Gastroesophageal sphincter (tissue), 4 donors: ENCODE measurements around the gene OSGIN1. TPM values are rescaled to one million over a fixed set of nuclear protein-coding genes. Genes with fewer than 3 reads are reported as not detected.

Experiments used
- ATAC-seq: fragments of 150-250 bp; one replicate; pipeline ENCODE4 v1.9.1; 2016; ENCODE audit warnings: mild to moderate bottlenecking, moderate library complexity
- H3K27ac ChIP-seq, 4 donors: fragments of 200-600 bp; sonication (generic) in 3 of 4; 1 replicate in 3 of 4; 2 replicates in 1 of 4; pipeline ENCODE4 v1.5.1; 2016 to 2019
- H3K27me3 ChIP-seq: fragments of 200-600 bp; sonication (generic); one replicate; pipeline ENCODE4 v1.5.1; 2019
- H3K36me3 ChIP-seq, 2 donors: fragments of 200-600 bp; sonication (generic); one replicate each; pipeline ENCODE4 v1.5.1; 2019; ENCODE audit warnings: control low read depth in 1 of 2
- H3K4me1 ChIP-seq, 3 donors: fragments of 200-600 bp; sonication (generic); 1 replicate in 2 of 3; 2 replicates in 1 of 3; pipeline ENCODE4 v1.5.1; 2016 to 2019; ENCODE audit warnings: control low read depth in 2 of 3
- H3K4me3 ChIP-seq, 2 donors: fragments of 200-600 bp; sonication (generic); one replicate each; pipeline ENCODE4 v1.5.1; 2019; ENCODE audit warnings: mild to moderate bottlenecking in 1 of 2, moderate library complexity in 1 of 2
- H3K9me3 ChIP-seq, 3 donors: fragments of 200-600 bp; sonication (generic); one replicate each; pipeline ENCODE4 v1.5.1; 2017 to 2019; ENCODE audit warnings: control low read depth in 2 of 3
- EP300 ChIP-seq: sonication (generic); formaldehyde crosslinking; IDR thresholded peaks from one replicate; pipeline ENCODE4 v1.6.1; 2017; ENCODE audit warnings: antibody characterized with exemption, mild to moderate bottlenecking
- POLR2A ChIP-seq, 2 donors: fragments of 450-650 bp; IDR thresholded peaks; one replicate each; pipeline ENCODE4 v1.6.1; 2017; ENCODE audit warnings: antibody characterized with exemption in 2 of 2, mild to moderate bottlenecking in 2 of 2, moderate library complexity in 1 of 2
- POLR2AphosphoS5 ChIP-seq: sonication (generic); formaldehyde crosslinking; IDR thresholded peaks from one replicate; pipeline ENCODE4 v1.6.1; 2017; ENCODE audit warnings: antibody characterized with exemption
- WGBS, 2 donors: methylation state at CpG; one replicate each; pipeline ENCODE4 v1.1.5; 2018; ENCODE audit warnings: low coverage in 1 of 2; 5-methylcytosine and 5-hydroxymethylcytosine counted together
- total RNA-seq, 4 donors: library from RNA; depleted of rRNA; stranded (reverse); fragments of >200 nt; gene quantifications; one replicate each; pipeline ENCODE4 v1.1.0, GENCODE V29; 2016
- TF ChIP-seq, protein P1 (sequence below), 4 experiments: fragments of 200-600 bp in 2 of 4; fragments of 450-650 bp in 2 of 4; sonication (generic) in 1 of 4; IDR thresholded peaks; one replicate each; pipeline ENCODE4 v1.5.1; 2017 to 2019; ENCODE audit warnings: antibody characterized with exemption in 4 of 4, mild to moderate bottlenecking in 2 of 4, moderate library complexity in 2 of 4

OSGIN1 gene
- total RNA-seq, 4 donors from 2014 or later, result 7.9 to 12.5 (median 9.4) TPM

- peaks cover 0 to 44% of the 10 kb centered on the region in 2 donors for H3K36me3 ChIP-seq
- H3K4me1 ChIP-seq, result peaks cover 0 to 14% (median 2%) of the 10 kb centered on the region in 3 donors
- no peaks in the 10 kb centered on the region for H3K27me3 ChIP-seq
- no peak for TF ChIP-seq POLR2AphosphoS5
- TF ChIP-seq, protein P1, sequence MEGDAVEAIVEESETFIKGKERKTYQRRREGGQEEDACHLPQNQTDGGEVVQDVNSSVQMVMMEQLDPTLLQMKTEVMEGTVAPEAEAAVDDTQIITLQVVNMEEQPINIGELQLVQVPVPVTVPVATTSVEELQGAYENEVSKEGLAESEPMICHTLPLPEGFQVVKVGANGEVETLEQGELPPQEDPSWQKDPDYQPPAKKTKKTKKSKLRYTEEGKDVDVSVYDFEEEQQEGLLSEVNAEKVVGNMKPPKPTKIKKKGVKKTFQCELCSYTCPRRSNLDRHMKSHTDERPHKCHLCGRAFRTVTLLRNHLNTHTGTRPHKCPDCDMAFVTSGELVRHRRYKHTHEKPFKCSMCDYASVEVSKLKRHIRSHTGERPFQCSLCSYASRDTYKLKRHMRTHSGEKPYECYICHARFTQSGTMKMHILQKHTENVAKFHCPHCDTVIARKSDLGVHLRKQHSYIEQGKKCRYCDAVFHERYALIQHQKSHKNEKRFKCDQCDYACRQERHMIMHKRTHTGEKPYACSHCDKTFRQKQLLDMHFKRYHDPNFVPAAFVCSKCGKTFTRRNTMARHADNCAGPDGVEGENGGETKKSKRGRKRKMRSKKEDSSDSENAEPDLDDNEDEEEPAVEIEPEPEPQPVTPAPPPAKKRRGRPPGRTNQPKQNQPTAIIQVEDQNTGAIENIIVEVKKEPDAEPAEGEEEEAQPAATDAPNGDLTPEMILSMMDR (IDR thresholded peaks at IDR 0.05), result no peak
- no peak for TF ChIP-seq POLR2A (IDR thresholded peaks at IDR 0.05)
- TF ChIP-seq EP300, result no peak
- no peak overlapping the region for H3K4me3 ChIP-seq
- WGBS, 2 donors, result 62 to 65% methylated on average over 8 to 9 of the region's 17 CpGs
- no peak overlapping the region for H3K27ac ChIP-seq
- no peak for ATAC-seq
- no peaks in the 10 kb centered on the region for H3K9me3 ChIP-seq
These were observed 23.1 kb upstream of the OSGIN1 start for GRCh38 chr16:83929811-83930555.

DNA sequence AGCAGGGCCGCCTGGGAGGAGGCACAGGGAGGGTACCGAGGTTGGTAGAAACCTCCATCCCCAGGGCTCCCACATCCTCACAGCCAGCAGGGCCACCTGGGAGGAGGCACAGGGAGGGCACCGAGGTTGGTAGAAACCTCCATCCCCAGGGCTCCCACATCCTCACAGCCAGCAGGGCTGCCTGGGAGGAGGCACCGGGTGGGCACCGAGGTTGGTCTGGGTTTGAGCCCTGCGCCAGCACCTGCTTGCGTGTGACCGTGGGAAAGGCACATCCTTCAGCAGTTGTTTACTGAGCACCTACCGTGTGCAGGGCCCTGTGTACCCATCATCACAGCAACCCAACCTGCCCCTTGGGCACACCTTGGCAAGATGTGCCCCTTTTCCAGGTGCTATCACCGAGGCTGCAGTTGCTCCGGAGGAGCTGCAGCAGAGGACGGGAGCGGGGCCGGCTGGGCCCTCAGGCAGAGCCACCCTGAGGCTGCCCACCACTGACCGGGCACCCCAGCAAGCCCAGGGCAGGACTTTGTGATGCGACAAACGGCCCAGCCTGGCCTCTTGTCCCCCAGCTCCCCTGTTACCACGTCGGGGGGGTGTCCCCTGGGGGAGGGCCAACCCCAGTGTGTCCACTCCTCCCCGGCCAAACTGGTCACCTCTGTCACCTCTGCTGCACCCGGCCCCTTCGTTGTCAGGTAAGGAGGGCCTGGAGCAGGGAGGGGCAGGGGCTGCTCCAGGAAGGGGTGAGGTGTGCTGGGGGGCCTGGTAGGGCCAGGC is 22.1 kb upstream of the OSGIN1 start:
- Histone ChIP-seq H3K4me1 (peaks cover 0 to 13% (median 2%) of the 10 kb centered on the region in 3 donors), H3K27ac (no peak overlapping the region), H3K27me3 (no peaks in the 10 kb centered on the region), H3K36me3 (peaks cover 0 to 36% of the 10 kb centered on the region in 2 donors), H3K9me3 (no peaks in the 10 kb centered on the region), H3K4me3 (no peak overlapping the region)
- ATAC-seq, result no peak
- WGBS, 2 donors, result no CpG with 5 or more reads among the region's 22 CpGs
- TF ChIP-seq EP300 (no peak), POLR2AphosphoS5 (no peak), POLR2A (IDR thresholded peaks at IDR 0.05) (no peak)
- TF ChIP-seq, protein P1 (IDR thresholded peaks at IDR 0.05), result no peak

- peaks cover 0 to 6% (median 0%) of the 10 kb centered on the region in 3 donors for H3K4me1 ChIP-seq
- H3K36me3 ChIP-seq, result peaks cover 0 to 36% of the 10 kb centered on the region in 2 donors
- TF ChIP-seq POLR2A (IDR thresholded peaks at IDR 0.05), result no peak
- no peak for TF ChIP-seq EP300
- TF ChIP-seq, protein P1 (IDR thresholded peaks at IDR 0.05), result no peak
- TF ChIP-seq POLR2AphosphoS5, result no peak
- no peaks in the 10 kb centered on the region for H3K27me3 ChIP-seq
- no CpG with 5 or more reads among the region's 17 CpGs for WGBS, 2 donors
- H3K27ac ChIP-seq, result no peak overlapping the region
- H3K9me3 ChIP-seq, result no peaks in the 10 kb centered on the region
- no peak for ATAC-seq
- H3K4me3 ChIP-seq, result no peak overlapping the region
These were observed 21.5 kb upstream of the OSGIN1 start for GRCh38 chr16:83931556-83931955.

- no peak for TF ChIP-seq EP300
- TF ChIP-seq, protein P1 (IDR thresholded peaks at IDR 0.05), result no peak
- TF ChIP-seq POLR2AphosphoS5, result no peak
- no peak for TF ChIP-seq POLR2A (IDR thresholded peaks at IDR 0.05)
- H3K4me1 ChIP-seq, result no peaks in the 10 kb centered on the region
- no peak overlapping the region for H3K4me3 ChIP-seq
- no peak for ATAC-seq
- 100% methylated on average over 1 of the region's 11 CpGs for WGBS, 2 donors
- peaks cover 0 to 41% of the 10 kb centered on the region in 2 donors for H3K36me3 ChIP-seq
- H3K27me3 ChIP-seq, result no peaks in the 10 kb centered on the region
- no peak overlapping the region for H3K27ac ChIP-seq
- H3K9me3 ChIP-seq, result no peaks in the 10 kb centered on the region
These were observed 20.7 kb upstream of the OSGIN1 start for GRCh38 chr16:83932304-83932703.
